PC-9 (cell line): ENCODE data around the gene SMOC2.

Experiments used
- EZH2 ChIP-seq: fragments of 200-600 bp; sonication (generic); IDR thresholded peaks from 2 replicates; pipeline ENCODE4 v1.8.0; 2017; ENCODE audit warnings: antibody characterized with exemption, low read depth
- TF ChIP-seq, protein P1 (sequence below): fragments of 200-600 bp; sonication (generic); conservative IDR thresholded peaks from 2 replicates; pipeline ENCODE4 v1.6.1; 2017; ENCODE audit warnings: mixed run types, antibody characterized with exemption, mild to moderate bottlenecking, moderate library complexity

DNA sequence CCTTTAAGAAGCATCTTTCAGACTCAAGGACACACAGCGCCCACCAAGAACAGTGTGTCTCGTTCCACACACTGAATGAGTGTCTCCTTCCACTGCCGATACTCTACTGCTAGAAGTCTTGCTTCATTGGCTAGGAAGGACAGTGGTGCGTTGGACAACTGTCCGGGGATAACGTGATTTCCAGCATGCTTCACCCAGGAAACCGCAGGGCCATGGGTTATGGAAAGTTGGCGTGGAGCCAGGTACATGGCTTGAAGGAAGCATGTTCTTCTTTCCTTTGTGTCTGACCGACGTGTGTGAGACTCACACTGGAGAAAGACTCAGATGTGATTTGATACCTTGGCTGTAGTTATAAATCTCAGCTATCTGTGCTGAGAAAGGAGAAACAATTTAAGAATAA, 73.2 kb downstream of the SMOC2 start:
- TF ChIP-seq, protein P1, sequence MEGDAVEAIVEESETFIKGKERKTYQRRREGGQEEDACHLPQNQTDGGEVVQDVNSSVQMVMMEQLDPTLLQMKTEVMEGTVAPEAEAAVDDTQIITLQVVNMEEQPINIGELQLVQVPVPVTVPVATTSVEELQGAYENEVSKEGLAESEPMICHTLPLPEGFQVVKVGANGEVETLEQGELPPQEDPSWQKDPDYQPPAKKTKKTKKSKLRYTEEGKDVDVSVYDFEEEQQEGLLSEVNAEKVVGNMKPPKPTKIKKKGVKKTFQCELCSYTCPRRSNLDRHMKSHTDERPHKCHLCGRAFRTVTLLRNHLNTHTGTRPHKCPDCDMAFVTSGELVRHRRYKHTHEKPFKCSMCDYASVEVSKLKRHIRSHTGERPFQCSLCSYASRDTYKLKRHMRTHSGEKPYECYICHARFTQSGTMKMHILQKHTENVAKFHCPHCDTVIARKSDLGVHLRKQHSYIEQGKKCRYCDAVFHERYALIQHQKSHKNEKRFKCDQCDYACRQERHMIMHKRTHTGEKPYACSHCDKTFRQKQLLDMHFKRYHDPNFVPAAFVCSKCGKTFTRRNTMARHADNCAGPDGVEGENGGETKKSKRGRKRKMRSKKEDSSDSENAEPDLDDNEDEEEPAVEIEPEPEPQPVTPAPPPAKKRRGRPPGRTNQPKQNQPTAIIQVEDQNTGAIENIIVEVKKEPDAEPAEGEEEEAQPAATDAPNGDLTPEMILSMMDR: no peak
- TF ChIP-seq EZH2: no peak
